ENCODE data around the gene RABEP2. TPM values are rescaled to one million over a fixed set of nuclear protein-coding genes. Genes with fewer than 3 reads are reported as not detected.

The RABEP2 gene
- total RNA-seq, 1 experiment from 2014 or later, result 13.4 TPM

- CTCF ChIA-PET, result no interaction called here
- H4K20me1 ChIP-seq (ENCODE audit: insufficient read depth), result no peaks in the 10 kb centered on the region
- H3K4me1 ChIP-seq (ENCODE audit: control insufficient read depth in 1 of 2, insufficient read depth in 2 of 2, low read length in 2 of 2), result no peaks in the 10 kb centered on the region
- ATAC-seq, result no peak
- H3K9me2 ChIP-seq (ENCODE audit: insufficient read depth), result no peaks in the 10 kb centered on the region
- no peak overlapping the region for H2AFZ ChIP-seq (ENCODE audit: low read depth, low read length, poor library complexity, severe bottlenecking)
- no peaks in the 10 kb centered on the region for H3K36me3 ChIP-seq (ENCODE audit: control insufficient read depth in 1 of 2, insufficient read depth in 2 of 2, low read length in 2 of 2)
- no peaks in the 10 kb centered on the region for H3K9me3 ChIP-seq (ENCODE audit: control insufficient read depth in 1 of 2, insufficient read depth in 1 of 2, low read depth in 1 of 2, low read length in 2 of 2)
- H3K9ac ChIP-seq (ENCODE audit: low read length), result no peak overlapping the region
- no TSS peak for BruUV-seq (replicated peaks)
- intact Hi-C loops (cut with micrococcal nuclease), result no loop called here
- H3K27ac ChIP-seq (ENCODE audit: low read depth, low read length), result no peak overlapping the region
- TF ChIP-seq ATF3 (IDR thresholded peaks at IDR 0.05), result no peak
- TF ChIP-seq EZH2 (IDR thresholded peaks at IDR 0.05), result no peak
- no peak for TF ChIP-seq POLR2AphosphoS5 (IDR thresholded peaks at IDR 0.05; ENCODE audit: low read depth, low read length)
- TF ChIP-seq EGR1 (IDR thresholded peaks at IDR 0.05; ENCODE audit: low read depth), result no peak
- TF ChIP-seq POLR2A (IDR thresholded peaks at IDR 0.05; ENCODE audit: borderline replicate concordance, extremely low read depth, insufficient read depth, insufficient read length), result no peak
- TF ChIP-seq FOSL1 (IDR thresholded peaks at IDR 0.05; ENCODE audit: low read depth), result no peak
- TF ChIP-seq JUND (IDR thresholded peaks at IDR 0.05), result no peak
- POLR2A ChIA-PET, result no interaction called here
- no peak for DNase-seq (ENCODE audit: low read depth, low spot score)
- H3K27me3 ChIP-seq (ENCODE audit: insufficient read depth, low read length), result no peaks in the 10 kb centered on the region
- RAD21 ChIA-PET (ENCODE audit: low non-redundant PET in 1 of 2, low total read pairs in 2 of 2, uncharacterized antibody in 2 of 2, unreplicated experiment in 2 of 2), result no interaction called here
- no peaks in the 10 kb centered on the region for H3K79me2 ChIP-seq (ENCODE audit: insufficient read depth, low read length)
- H3K4me2 ChIP-seq (ENCODE audit: low read length), result no peak overlapping the region
- no peak overlapping the region for H3K4me3 ChIP-seq (replicated peaks in 1 of 2; ENCODE audit: low read depth in 1 of 2, low read length in 2 of 2)
These were observed 20.7 kb downstream of the RABEP2 start for GRCh38 chr16:28904363-28904762.

GRCh38 chr16:28903344-28904042, 21.5 kb downstream of the RABEP2 start:
- RAD21 ChIA-PET (ENCODE audit: low non-redundant PET in 1 of 2, low total read pairs in 2 of 2, uncharacterized antibody in 2 of 2, unreplicated experiment in 2 of 2), result no interaction called here
- CTCF ChIA-PET, result no interaction called here
- Histone ChIP-seq H3K4me2 (ENCODE audit: low read length) (no peak overlapping the region), H3K9ac (ENCODE audit: low read length) (no peak overlapping the region), H3K4me3 (replicated peaks in 1 of 2; ENCODE audit: low read depth in 1 of 2, low read length in 2 of 2) (no peak overlapping the region), H3K4me1 (ENCODE audit: control insufficient read depth in 1 of 2, insufficient read depth in 2 of 2, low read length in 2 of 2) (peaks cover 0 to 6% of the 10 kb centered on the region in 2 experiments; a peak in 2 of 4 replicates), H4K20me1 (ENCODE audit: insufficient read depth) (no peaks in the 10 kb centered on the region), H3K27me3 (ENCODE audit: insufficient read depth, low read length) (no peaks in the 10 kb centered on the region), H3K27ac (ENCODE audit: low read depth, low read length) (no peak overlapping the region), H3K9me2 (ENCODE audit: insufficient read depth) (no peaks in the 10 kb centered on the region), H3K79me2 (ENCODE audit: insufficient read depth, low read length) (no peaks in the 10 kb centered on the region), H3K9me3 (ENCODE audit: control insufficient read depth in 1 of 2, insufficient read depth in 1 of 2, low read depth in 1 of 2, low read length in 2 of 2) (no peaks in the 10 kb centered on the region), H2AFZ (ENCODE audit: low read depth, low read length, poor library complexity, severe bottlenecking) (no peak overlapping the region), H3K36me3 (ENCODE audit: control insufficient read depth in 1 of 2, insufficient read depth in 2 of 2, low read length in 2 of 2) (no peaks in the 10 kb centered on the region)
- no TSS peak for BruUV-seq (replicated peaks)
- intact Hi-C loops (cut with micrococcal nuclease), result no loop called here
- POLR2A ChIA-PET, result no interaction called here
- ATAC-seq (no peak), DNase-seq (ENCODE audit: low read depth, low spot score) (no peak)
- TF ChIP-seq EZH2phosphoT487 (IDR thresholded peaks at IDR 0.05; ENCODE audit: borderline replicate concordance), result no peak
- TF ChIP-seq, protein P1, sequence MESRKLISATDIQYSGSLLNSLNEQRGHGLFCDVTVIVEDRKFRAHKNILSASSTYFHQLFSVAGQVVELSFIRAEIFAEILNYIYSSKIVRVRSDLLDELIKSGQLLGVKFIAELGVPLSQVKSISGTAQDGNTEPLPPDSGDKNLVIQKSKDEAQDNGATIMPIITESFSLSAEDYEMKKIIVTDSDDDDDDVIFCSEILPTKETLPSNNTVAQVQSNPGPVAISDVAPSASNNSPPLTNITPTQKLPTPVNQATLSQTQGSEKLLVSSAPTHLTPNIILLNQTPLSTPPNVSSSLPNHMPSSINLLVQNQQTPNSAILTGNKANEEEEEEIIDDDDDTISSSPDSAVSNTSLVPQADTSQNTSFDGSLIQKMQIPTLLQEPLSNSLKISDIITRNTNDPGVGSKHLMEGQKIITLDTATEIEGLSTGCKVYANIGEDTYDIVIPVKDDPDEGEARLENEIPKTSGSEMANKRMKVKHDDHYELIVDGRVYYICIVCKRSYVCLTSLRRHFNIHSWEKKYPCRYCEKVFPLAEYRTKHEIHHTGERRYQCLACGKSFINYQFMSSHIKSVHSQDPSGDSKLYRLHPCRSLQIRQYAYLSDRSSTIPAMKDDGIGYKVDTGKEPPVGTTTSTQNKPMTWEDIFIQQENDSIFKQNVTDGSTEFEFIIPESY (IDR thresholded peaks at IDR 0.05; ENCODE audit: extremely low read depth, insufficient replicate concordance, low read length), result no peak
- TF ChIP-seq RAD21 (IDR thresholded peaks at IDR 0.05; ENCODE audit: low read depth), result no peak
- no peak for TF ChIP-seq ZFX (IDR thresholded peaks at IDR 0.05)
- TF ChIP-seq ZNF274 (IDR thresholded peaks at IDR 0.05; ENCODE audit: low read depth, low read length), result no peak
- no peak for TF ChIP-seq YY1 (IDR thresholded peaks at IDR 0.05; ENCODE audit: extremely low read depth, insufficient replicate concordance, low read depth, low read length)
- TF ChIP-seq, protein P2, sequence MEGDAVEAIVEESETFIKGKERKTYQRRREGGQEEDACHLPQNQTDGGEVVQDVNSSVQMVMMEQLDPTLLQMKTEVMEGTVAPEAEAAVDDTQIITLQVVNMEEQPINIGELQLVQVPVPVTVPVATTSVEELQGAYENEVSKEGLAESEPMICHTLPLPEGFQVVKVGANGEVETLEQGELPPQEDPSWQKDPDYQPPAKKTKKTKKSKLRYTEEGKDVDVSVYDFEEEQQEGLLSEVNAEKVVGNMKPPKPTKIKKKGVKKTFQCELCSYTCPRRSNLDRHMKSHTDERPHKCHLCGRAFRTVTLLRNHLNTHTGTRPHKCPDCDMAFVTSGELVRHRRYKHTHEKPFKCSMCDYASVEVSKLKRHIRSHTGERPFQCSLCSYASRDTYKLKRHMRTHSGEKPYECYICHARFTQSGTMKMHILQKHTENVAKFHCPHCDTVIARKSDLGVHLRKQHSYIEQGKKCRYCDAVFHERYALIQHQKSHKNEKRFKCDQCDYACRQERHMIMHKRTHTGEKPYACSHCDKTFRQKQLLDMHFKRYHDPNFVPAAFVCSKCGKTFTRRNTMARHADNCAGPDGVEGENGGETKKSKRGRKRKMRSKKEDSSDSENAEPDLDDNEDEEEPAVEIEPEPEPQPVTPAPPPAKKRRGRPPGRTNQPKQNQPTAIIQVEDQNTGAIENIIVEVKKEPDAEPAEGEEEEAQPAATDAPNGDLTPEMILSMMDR (IDR thresholded peaks at IDR 0.05 in 2 of 3, conservative IDR thresholded peaks at IDR 0.05 in 1 of 3; ENCODE audit: borderline replicate concordance in 1 of 3, insufficient read depth in 1 of 3, low read depth in 2 of 3, low read length in 2 of 3), result no peak
- no peak for TF ChIP-seq SRF (IDR thresholded peaks at IDR 0.05; ENCODE audit: low read depth)
- TF ChIP-seq CBX3 (IDR thresholded peaks at IDR 0.05; ENCODE audit: low read depth), result no peak
- TF ChIP-seq ELF1 (IDR thresholded peaks at IDR 0.05; ENCODE audit: borderline replicate concordance, low read depth), result no peak
- TF ChIP-seq POLR2AphosphoS5 (IDR thresholded peaks at IDR 0.05; ENCODE audit: low read depth, low read length), result no peak
- TF ChIP-seq ATF3 (IDR thresholded peaks at IDR 0.05), result no peak
- TF ChIP-seq JUND (IDR thresholded peaks at IDR 0.05), result no peak

Data from HCT116 (cell line).